ENCODE measurements around the gene ASB8. TPM values are rescaled to one million over a fixed set of nuclear protein-coding genes. Genes with fewer than 3 reads are reported as not detected.

Gene ASB8
- total and polyA plus RNA-seq, 2 of the 4 experiments (the other 2 are of a cell fraction): 22.9 to 26.7 TPM

DNA sequence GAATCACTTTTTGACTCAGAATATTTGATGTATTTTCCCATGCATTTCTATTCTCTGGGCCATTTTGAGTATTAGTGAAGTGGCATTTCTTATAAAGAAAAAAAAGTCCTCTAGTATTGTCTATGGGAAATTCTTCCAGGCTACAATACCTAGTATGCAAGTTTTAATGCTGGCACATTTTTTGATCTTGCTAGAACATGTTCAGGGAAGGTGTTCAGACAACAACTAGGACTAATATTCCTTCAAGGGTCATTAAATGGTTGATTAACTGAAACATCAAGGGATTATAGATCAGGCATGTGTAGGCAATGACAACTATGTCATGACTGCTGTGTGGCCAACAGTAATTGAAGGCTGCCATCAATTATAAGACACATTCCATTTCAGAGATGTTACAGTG is 33.8 kb upstream of the ASB8 start:
- intact Hi-C loops (cut with micrococcal nuclease): no loop called here
- CTCF ChIA-PET: no interaction called here
- no peak overlapping the region for H2BK5ac ChIP-seq (ENCODE audit: low read depth, low read length, poor library complexity, severe bottlenecking)

More for the DNA sequence above, 33.8 kb upstream of the ASB8 start:
- Histone ChIP-seq H3K9ac (ENCODE audit: low read depth, low read length) (no peak overlapping the region), H2AK9ac (replicated peaks; ENCODE audit: low read depth, low read length, poor library complexity) (no peak overlapping the region), H3K4me2 (ENCODE audit: low read depth, low read length) (no peak overlapping the region), H2AK5ac (ENCODE audit: low read depth, low read length) (no peak overlapping the region), H3K27ac (ENCODE audit: insufficient read depth, low read length) (no peak overlapping the region), H2BK20ac (ENCODE audit: low read depth, low read length) (no peak overlapping the region), H4K20me1 (ENCODE audit: insufficient read depth, low read length) (no peaks in the 10 kb centered on the region), H3K4ac (ENCODE audit: low read depth, low read length) (no peak overlapping the region), H3K4me3 (ENCODE audit: insufficient read depth, low read depth, low read length) (no peak overlapping the region), H3K79me1 (ENCODE audit: low read depth in 1 of 2, low read length in 2 of 2) (no peaks in the 10 kb centered on the region), H3K14ac (replicated peaks; ENCODE audit: low read depth, low read length) (no peak overlapping the region), H2BK120ac (ENCODE audit: low read depth, low read length) (no peak overlapping the region), H3K9me3 (ENCODE audit: control insufficient read depth, insufficient read depth, low read length) (no peaks in the 10 kb centered on the region), H2AFZ (replicated peaks; ENCODE audit: low read length, poor library complexity) (no peak overlapping the region), H4K5ac (ENCODE audit: low read depth, low read length) (no peak overlapping the region), H3K36me3 (ENCODE audit: control insufficient read depth, insufficient read depth, low read length) (no peaks in the 10 kb centered on the region), H3K18ac (ENCODE audit: low read depth, low read length) (no peak overlapping the region), H2BK15ac (ENCODE audit: low read depth, low read length) (no peak overlapping the region), H4K91ac (ENCODE audit: insufficient read depth, low read depth, low read length) (no peak overlapping the region), H3K9me1 (ENCODE audit: insufficient read depth, low read length) (no peaks in the 10 kb centered on the region), H3K23ac (ENCODE audit: low read depth, low read length) (no peak overlapping the region), H3K4me1 (ENCODE audit: control insufficient read depth, insufficient read depth, low read length) (no peaks in the 10 kb centered on the region), H4K8ac (ENCODE audit: low read depth in 2 of 2, low read length in 2 of 2) (no peak overlapping the region), H3K56ac (ENCODE audit: extremely low read depth, insufficient read depth, low read length) (no peak overlapping the region), H3K27me3 (ENCODE audit: control insufficient read depth, insufficient read depth, low read length) (peaks cover 30% of the 10 kb centered on the region)
- TF ChIP-seq MAFK (IDR thresholded peaks at IDR 0.05; ENCODE audit: low read depth, low read length) (no peak), MAZ (IDR thresholded peaks at IDR 0.05; ENCODE audit: borderline replicate concordance, low read depth, low read length) (no peak), POLR2A (IDR thresholded peaks at IDR 0.05; ENCODE audit: low read depth, low read length) (no peak), RFX5 (IDR thresholded peaks at IDR 0.05; ENCODE audit: low read depth, low read length) (no peak), CHD1 (IDR thresholded peaks at IDR 0.05; ENCODE audit: low read depth, low read length) (no peak), RAD21 (IDR thresholded peaks at IDR 0.05; ENCODE audit: low read length) (no peak), BHLHE40 (IDR thresholded peaks at IDR 0.05; ENCODE audit: low read depth, low read length) (no peak), FOS (IDR thresholded peaks at IDR 0.05; ENCODE audit: low read depth, low read length) (no peak)
- TF ChIP-seq, protein P1, sequence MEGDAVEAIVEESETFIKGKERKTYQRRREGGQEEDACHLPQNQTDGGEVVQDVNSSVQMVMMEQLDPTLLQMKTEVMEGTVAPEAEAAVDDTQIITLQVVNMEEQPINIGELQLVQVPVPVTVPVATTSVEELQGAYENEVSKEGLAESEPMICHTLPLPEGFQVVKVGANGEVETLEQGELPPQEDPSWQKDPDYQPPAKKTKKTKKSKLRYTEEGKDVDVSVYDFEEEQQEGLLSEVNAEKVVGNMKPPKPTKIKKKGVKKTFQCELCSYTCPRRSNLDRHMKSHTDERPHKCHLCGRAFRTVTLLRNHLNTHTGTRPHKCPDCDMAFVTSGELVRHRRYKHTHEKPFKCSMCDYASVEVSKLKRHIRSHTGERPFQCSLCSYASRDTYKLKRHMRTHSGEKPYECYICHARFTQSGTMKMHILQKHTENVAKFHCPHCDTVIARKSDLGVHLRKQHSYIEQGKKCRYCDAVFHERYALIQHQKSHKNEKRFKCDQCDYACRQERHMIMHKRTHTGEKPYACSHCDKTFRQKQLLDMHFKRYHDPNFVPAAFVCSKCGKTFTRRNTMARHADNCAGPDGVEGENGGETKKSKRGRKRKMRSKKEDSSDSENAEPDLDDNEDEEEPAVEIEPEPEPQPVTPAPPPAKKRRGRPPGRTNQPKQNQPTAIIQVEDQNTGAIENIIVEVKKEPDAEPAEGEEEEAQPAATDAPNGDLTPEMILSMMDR (conservative IDR thresholded peaks at IDR 0.05; ENCODE audit: low read depth, low read length): no peak
- POLR2A ChIA-PET (ENCODE audit: unreplicated experiment): no interaction called here
- no TSS peak for BruUV-seq (replicated peaks)
- ATAC-seq (ENCODE audit: low read depth) (no peak), DNase-seq (no peak)
- in situ Hi-C loops (cut with MboI; ENCODE audit: low sequenced_read_pairs) (no loop called here), dilution Hi-C loops (cut with HindIII; ENCODE audit: low sequenced_read_pairs, unreplicated experiment) (no loop called here)

Data from IMR-90 (cell line).